H1 (cell line): ENCODE data around the gene BSN. TPM values are rescaled to one million over a fixed set of nuclear protein-coding genes. Genes with fewer than 3 reads are reported as not detected.

ENCODE experiments used
- ATF3 ChIP-seq: IDR thresholded peaks from 2 replicates; pipeline ENCODE4 v1.6.1; 2011; ENCODE audit warnings: low read depth, mild to moderate bottlenecking, low read length; ENCODE audit not compliant: insufficient read depth
- BACH1 ChIP-seq: IDR thresholded peaks from 2 replicates; pipeline ENCODE4 v1.6.1; 2012; ENCODE audit warnings: low read length, improper control_type of control experiment
- MAFK ChIP-seq: IDR thresholded peaks from 2 replicates; pipeline ENCODE4 v1.6.1; 2012; ENCODE audit warnings: low read depth, mild to moderate bottlenecking, improper control_type of control experiment, low read length
- YY1 ChIP-seq: IDR thresholded peaks from 2 replicates; pipeline ENCODE4 v1.6.1; 2011; ENCODE audit warnings: low read depth, mild to moderate bottlenecking, low read length
- polyA plus RNA-seq, 7 experiments: library from polyadenylated mRNA; depleted of rRNA in 3 of 7; stranded (reverse) in 5 of 7; unstranded in 2 of 7; fragments of >200 nt in 5 of 7; fragments of 200-250 nt in 2 of 7; gene quantifications; 1 replicate in 5 of 7; 2 replicates in 1 of 7; 4 replicates in 1 of 7; pipeline versions ENCODE4 v1.2.1 to v1.2.3, GENCODE V29; 2011 to 2013; ENCODE audit warnings: missing spikeins in 2 of 7, mixed read lengths in 2 of 7
- total RNA-seq: library from RNA; stranded (reverse); fragmentation: NEBNext Ultra II Directional; extraction: Animal tissue kit (Norgen Biotek cat#: 25700); gene quantifications from 2 replicates; pipeline ENCODE4 v1.2.1, GENCODE V29; 2021

BSN gene
- total and polyA plus RNA-seq, 2 of the 8 experiments (the other 6 are each of a cell fraction or from before 2014, with no cell fraction given): 0.60 to 3.0 TPM

- TF ChIP-seq MAFK (no peak), BACH1 (no peak), YY1 (no peak), ATF3 (no peak)
These were observed 61.8 kb downstream of the BSN start (continued) for GRCh38 chr3:49616061-49616460.
